IMR-90 (cell line): ENCODE measurements around the gene ASH1L. TPM values are rescaled to one million over a fixed set of nuclear protein-coding genes. Genes with fewer than 3 reads are reported as not detected.
A peak's percentile ranks its signal among the peaks of the same experiment; 100 is the strongest.

Experiments
- ATAC-seq: fragments of 200-7000 bp; cut with Tn5 transposase; 2 replicates; pipeline ENCODE4 v1.9.1; 2020; ENCODE audit warnings: low read depth, mild to moderate bottlenecking, moderate library complexity
- BruUV-seq: library from RNA; stranded (reverse); fragments of 400-500 nt; replicated peaks from 2 replicates; lab custom pipeline; 2021; lab: Mats Ljungman, UMichigan
- CTCF ChIA-PET: fragments of 300-600 bp; formaldehyde crosslinking; extraction: SDS; loops from one replicate; lab custom pipeline; 2021; ENCODE audit warnings: antibody characterized with exemption; lab: Yijun Ruan, JAX
- POLR2A ChIA-PET: fragments of 300-600 bp; sonication (Branson Sonifier 250); formaldehyde crosslinking; loops from one replicate; lab custom pipeline; 2022; ENCODE audit warnings: antibody characterized with exemption; ENCODE audit not compliant: unreplicated experiment; lab: Charles Lee
- DNase-seq: peaks from one replicate; pipeline ENCODE4 v3.0.0; 2013
- H2AFZ ChIP-seq: replicated peaks from 2 replicates; pipeline ENCODE3; 2013; ENCODE audit warnings: low read length, mild to moderate bottlenecking; ENCODE audit not compliant: poor library complexity
- H2AK5ac ChIP-seq: 2 replicates; pipeline ENCODE4 v1.6.1; 2013; ENCODE audit warnings: low read depth, low read length, inconsistent platforms
- H2AK9ac ChIP-seq: replicated peaks from 2 replicates; pipeline ENCODE3; 2013; ENCODE audit warnings: mild to moderate bottlenecking, low read depth, low read length, moderate library complexity; ENCODE audit not compliant: poor library complexity
- H2BK120ac ChIP-seq: 2 replicates; pipeline ENCODE4 v1.6.1; 2013; ENCODE audit warnings: low read depth, low read length, inconsistent platforms
- H2BK15ac ChIP-seq: 3 replicates; pipeline ENCODE4 v1.6.1; 2013; ENCODE audit warnings: low read depth, low read length, inconsistent platforms
- H2BK20ac ChIP-seq: 2 replicates; pipeline ENCODE4 v1.6.1; 2013; ENCODE audit warnings: low read depth, mild to moderate bottlenecking, inconsistent platforms, low read length, moderate library complexity
- H2BK5ac ChIP-seq: 2 replicates; pipeline ENCODE4 v1.6.1; 2013; ENCODE audit warnings: mild to moderate bottlenecking, low read depth, low read length, inconsistent platforms; ENCODE audit not compliant: poor library complexity, severe bottlenecking
- H3K14ac ChIP-seq: replicated peaks from 2 replicates; pipeline ENCODE4 v1.6.1; 2013; ENCODE audit warnings: low read depth, low read length, inconsistent platforms
- H3K18ac ChIP-seq: 2 replicates; pipeline ENCODE4 v1.6.1; 2013; ENCODE audit warnings: low read depth, low read length, control low read depth
- H3K23ac ChIP-seq: 2 replicates; pipeline ENCODE4 v1.6.1; 2013; ENCODE audit warnings: low read depth, low read length, inconsistent platforms
- H3K27ac ChIP-seq: 2 replicates; pipeline ENCODE4 v1.5.1; 2013; ENCODE audit warnings: mild to moderate bottlenecking, control low read depth, low read length; ENCODE audit not compliant: insufficient read depth
- H3K27me3 ChIP-seq: 2 replicates; pipeline ENCODE4 v1.6.1; 2013; ENCODE audit warnings: low read length; ENCODE audit not compliant: control insufficient read depth, insufficient read depth
- H3K36me3 ChIP-seq: 2 replicates; pipeline ENCODE4 v1.6.1; 2013; ENCODE audit warnings: low read length, mixed read lengths; ENCODE audit not compliant: control insufficient read depth, insufficient read depth
- H3K4ac ChIP-seq: 2 replicates; pipeline ENCODE4 v1.6.1; 2013; ENCODE audit warnings: low read depth, low read length, inconsistent platforms
- H3K4me1 ChIP-seq: 2 replicates; pipeline ENCODE4 v1.6.1; 2013; ENCODE audit warnings: low read length, mixed read lengths; ENCODE audit not compliant: control insufficient read depth, insufficient read depth
- H3K4me2 ChIP-seq: 2 replicates; pipeline ENCODE4 v1.6.1; 2013; ENCODE audit warnings: low read depth, mild to moderate bottlenecking, control low read depth, low read length, moderate library complexity
- H3K4me3 ChIP-seq: 2 replicates; pipeline ENCODE4 v1.5.1; 2013; ENCODE audit warnings: low read depth, mild to moderate bottlenecking, control low read depth, low read length, moderate library complexity; ENCODE audit not compliant: insufficient read depth
- H3K56ac ChIP-seq: 2 replicates; pipeline ENCODE4 v1.6.1; 2013; ENCODE audit warnings: low read length, inconsistent platforms; ENCODE audit not compliant: insufficient read depth; ENCODE audit errors: extremely low read depth
- H3K79me1 ChIP-seq, 2 experiments: 2 replicates each; pipeline ENCODE4 v1.6.1; 2013; ENCODE audit warnings: low read length in 2 of 2, inconsistent platforms in 1 of 2, low read depth in 1 of 2
- H3K9ac ChIP-seq: 2 replicates; pipeline ENCODE4 v1.6.1; 2013; ENCODE audit warnings: low read depth, low read length, control low read depth
- H3K9me1 ChIP-seq: 2 replicates; pipeline ENCODE4 v1.6.1; 2013; ENCODE audit warnings: low read length, inconsistent platforms; ENCODE audit not compliant: insufficient read depth
- H3K9me3 ChIP-seq: 2 replicates; pipeline ENCODE4 v1.6.1; 2013; ENCODE audit warnings: low read length; ENCODE audit not compliant: control insufficient read depth, insufficient read depth
- H4K20me1 ChIP-seq: 2 replicates; pipeline ENCODE4 v1.6.1; 2013; ENCODE audit warnings: low read length, inconsistent platforms; ENCODE audit not compliant: insufficient read depth
- H4K5ac ChIP-seq: 2 replicates; pipeline ENCODE4 v1.6.1; 2013; ENCODE audit warnings: mild to moderate bottlenecking, low read depth, low read length, control low read depth
- H4K8ac ChIP-seq, 2 experiments: 2 replicates each; pipeline ENCODE4 v1.6.1; 2013; ENCODE audit warnings: low read depth in 2 of 2, low read length in 2 of 2, control low read depth in 1 of 2, inconsistent platforms in 1 of 2
- H4K91ac ChIP-seq: 2 replicates; pipeline ENCODE4 v1.6.1; 2013; ENCODE audit warnings: low read depth, low read length, inconsistent platforms; ENCODE audit not compliant: insufficient read depth
- BHLHE40 ChIP-seq: fragments of 150-350 bp; IDR thresholded peaks from 2 replicates; pipeline ENCODE4 v1.6.1; 2016; ENCODE audit warnings: mild to moderate bottlenecking, low read depth, low read length
- CEBPB ChIP-seq: IDR thresholded peaks from 2 replicates; pipeline ENCODE4 v1.6.1; 2012; ENCODE audit warnings: low read depth, low read length, improper control_type of control experiment
- CHD1 ChIP-seq: IDR thresholded peaks from 2 replicates; pipeline ENCODE4 v1.6.1; 2012; ENCODE audit warnings: low read depth, low read length, improper control_type of control experiment
- CTCF ChIP-seq: conservative IDR thresholded peaks from 2 replicates; pipeline ENCODE4 v1.5.1; 2012; ENCODE audit warnings: mild to moderate bottlenecking, low read depth, low read length, improper control_type of control experiment
- FOS ChIP-seq: fragments of 150-350 bp; IDR thresholded peaks from 2 replicates; pipeline ENCODE4 v1.6.1; 2016; ENCODE audit warnings: low read depth, low read length
- MAZ ChIP-seq: IDR thresholded peaks from 2 replicates; pipeline ENCODE4 v1.6.1; 2012; ENCODE audit warnings: low read depth, mild to moderate bottlenecking, low read length, improper control_type of control experiment, moderate library complexity, borderline replicate concordance
- MXI1 ChIP-seq: IDR thresholded peaks from 2 replicates; pipeline ENCODE4 v1.6.1; 2012; ENCODE audit warnings: low read depth, mild to moderate bottlenecking, low read length, moderate library complexity, borderline replicate concordance
- NFE2L2 ChIP-seq: fragments of 150-350 bp; IDR thresholded peaks from 2 replicates; pipeline ENCODE4 v1.6.1; 2016; ENCODE audit warnings: low read depth, mild to moderate bottlenecking, low read length
- POLR2A ChIP-seq: IDR thresholded peaks from 2 replicates; pipeline ENCODE4 v1.6.1; 2012; ENCODE audit warnings: mild to moderate bottlenecking, low read depth, low read length
- RAD21 ChIP-seq: IDR thresholded peaks from 2 replicates; pipeline ENCODE4 v1.6.1; 2012; ENCODE audit warnings: low read length, improper control_type of control experiment
- RCOR1 ChIP-seq: IDR thresholded peaks from 2 replicates; pipeline ENCODE4 v1.6.1; 2012; ENCODE audit warnings: mild to moderate bottlenecking, low read length, improper control_type of control experiment; ENCODE audit not compliant: insufficient replicate concordance
- RFX5 ChIP-seq: IDR thresholded peaks from 2 replicates; pipeline ENCODE4 v1.8.0; 2012; ENCODE audit warnings: low read depth, mild to moderate bottlenecking, low read length, moderate library complexity
- USF2 ChIP-seq: fragments of 150-350 bp; IDR thresholded peaks from 2 replicates; pipeline ENCODE4 v1.6.1; 2017; ENCODE audit warnings: mild to moderate bottlenecking, antibody characterized with exemption, low read length, low read depth
- WGBS, 2 experiments: methylation state at CpG; one replicate each; pipeline versions ENCODE4 v1.1.5 to v1.1.7; 2013; ENCODE audit warnings: missing lambda C conversion rate in 2 of 2; ENCODE audit not compliant: insufficient read length in 1 of 2; ENCODE audit errors: extremely low coverage in 2 of 2; 5-methylcytosine and 5-hydroxymethylcytosine counted together
- dilution Hi-C: fragments of 300-500 bp; cut with HindIII; formaldehyde crosslinking; loops from one replicate; pipeline ENCODE4 v1.14.3; 2018; ENCODE audit warnings: low sequenced_read_pairs; ENCODE audit not compliant: unreplicated experiment
- in situ Hi-C: fragments of 300-500 bp; cut with MboI; formaldehyde crosslinking; loops from 3 replicates; pipeline ENCODE4 v1.14.3; 2019; ENCODE audit warnings: low sequenced_read_pairs, inconsistent platforms, mixed read lengths
- intact Hi-C: fragments of 100-400 bp; cut with micrococcal nuclease; formaldehyde crosslinking; loops from 2 replicates; pipeline ENCODE4 v1.10.0; 2022
- polyA plus RNA-seq, 3 experiments: library from polyadenylated mRNA; depleted of rRNA; stranded (reverse); fragments of >200 nt; gene quantifications; 2 replicates each; pipeline ENCODE4 v1.2.3, GENCODE V29; 2012; ENCODE audit warnings: low replicate concordance in 1 of 3
- total RNA-seq: library from RNA; depleted of rRNA; stranded (reverse); fragments of >200 nt; gene quantifications from 2 replicates; pipeline ENCODE4 v1.2.3, GENCODE V29; 2012
- TF ChIP-seq, protein P1 (sequence below): fragments of 150-350 bp; IDR thresholded peaks from 2 replicates; pipeline ENCODE4 v1.6.1; 2016; ENCODE audit warnings: low read depth, mild to moderate bottlenecking, low read length, moderate library complexity, borderline replicate concordance

The ASH1L gene
- total and polyA plus RNA-seq, 2 of the 4 experiments (the other 2 are of a cell fraction), result 13.7 to 18.5 TPM

DNA sequence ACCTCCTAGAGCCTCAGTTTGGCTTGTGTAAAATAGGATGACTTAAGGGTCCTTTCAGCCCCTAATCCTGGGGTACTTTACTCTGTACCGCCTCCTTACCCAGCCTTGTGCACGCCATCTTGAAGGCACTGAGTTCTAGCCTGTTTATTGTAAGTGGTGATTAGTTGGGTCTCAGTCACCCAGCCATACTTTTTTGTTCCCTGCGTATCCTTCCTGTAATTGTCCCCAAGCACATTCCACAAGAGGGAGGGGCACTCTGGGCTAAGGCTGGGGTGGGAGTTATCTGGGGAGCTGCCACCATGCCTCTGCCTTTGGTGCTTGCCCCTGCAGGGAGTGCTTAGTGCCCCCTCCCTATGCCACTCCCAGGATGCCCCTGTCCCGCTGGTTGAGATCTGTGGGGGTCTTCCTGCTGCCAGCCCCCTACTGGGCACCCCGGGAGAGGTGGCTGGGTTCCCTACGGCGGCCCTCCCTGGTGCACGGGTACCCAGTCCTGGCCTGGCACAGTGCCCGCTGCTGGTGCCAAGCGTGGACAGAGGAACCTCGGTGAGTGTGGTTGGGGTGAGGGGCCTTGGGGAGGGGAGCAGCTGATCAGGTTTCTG is 253.1 kb downstream of the ASH1L start:
- intact Hi-C loops (loop anchor here (5.0 kb wide), 1 partner anchor 47 kb away; the partner anchor contains the start of gene SCAMP3), in situ Hi-C loops (no loop called here), dilution Hi-C loops (no loop called here)
- peak overlapping the region; percentile 86 for H3K14ac ChIP-seq
- H2AK9ac ChIP-seq, result peak overlapping the region; percentile 99
- ATAC-seq (no peak), DNase-seq (no peak)
- no TSS peak for BruUV-seq
- peak overlapping the region; percentile 70 to 89 for H4K8ac ChIP-seq
- TF ChIP-seq USF2, result no peak
- TF ChIP-seq MAZ, result no peak
- no peak for TF ChIP-seq CTCF
- no peak for TF ChIP-seq RFX5
- no peak for TF ChIP-seq CEBPB
- no peak for TF ChIP-seq RCOR1
- no peak for TF ChIP-seq CHD1
- TF ChIP-seq BHLHE40, result no peak
- TF ChIP-seq FOS, result no peak
- TF ChIP-seq RAD21, result no peak
- TF ChIP-seq, protein P1, sequence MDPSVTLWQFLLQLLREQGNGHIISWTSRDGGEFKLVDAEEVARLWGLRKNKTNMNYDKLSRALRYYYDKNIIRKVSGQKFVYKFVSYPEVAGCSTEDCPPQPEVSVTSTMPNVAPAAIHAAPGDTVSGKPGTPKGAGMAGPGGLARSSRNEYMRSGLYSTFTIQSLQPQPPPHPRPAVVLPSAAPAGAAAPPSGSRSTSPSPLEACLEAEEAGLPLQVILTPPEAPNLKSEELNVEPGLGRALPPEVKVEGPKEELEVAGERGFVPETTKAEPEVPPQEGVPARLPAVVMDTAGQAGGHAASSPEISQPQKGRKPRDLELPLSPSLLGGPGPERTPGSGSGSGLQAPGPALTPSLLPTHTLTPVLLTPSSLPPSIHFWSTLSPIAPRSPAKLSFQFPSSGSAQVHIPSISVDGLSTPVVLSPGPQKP, result no peak
- no peak; the same call in 1 of the 2 replicates for TF ChIP-seq MXI1
- no peak for TF ChIP-seq POLR2A
- TF ChIP-seq NFE2L2, result no peak
- WGBS, 2 experiments, result no CpG with 5 or more reads among the region's 11 CpGs
- H3K79me1 ChIP-seq, result peaks cover 15 to 41% of the 10 kb centered on the region in 2 experiments
- peak overlapping the region; percentile 83 for H2AK5ac ChIP-seq
- H3K36me3 ChIP-seq, result peaks cover 11% of the 10 kb centered on the region
- H3K56ac ChIP-seq, result peak overlapping the region; percentile 75
- no peaks in the 10 kb centered on the region for H4K20me1 ChIP-seq
- POLR2A ChIA-PET, result no interaction called here
- peak overlapping the region; percentile 5; the same call in 1 of the 2 replicates for H4K5ac ChIP-seq
- H3K9me3 ChIP-seq, result no peaks in the 10 kb centered on the region
- peak overlapping the region; percentile 8; the same call in 1 of the 2 replicates for H2BK120ac ChIP-seq
- H2BK15ac ChIP-seq, result no peak overlapping the region; the same call in 2 of the 3 replicates
- peak overlapping the region; percentile 88 for H3K9ac ChIP-seq
- H3K18ac ChIP-seq, result no peak overlapping the region
- H2AFZ ChIP-seq, result peak overlapping the region; percentile 95
- H3K4me1 ChIP-seq, result peaks cover 4% of the 10 kb centered on the region
- peaks cover 7% of the 10 kb centered on the region; the same call in 1 of the 2 replicates for H3K9me1 ChIP-seq
- no peak overlapping the region for H2BK20ac ChIP-seq
- CTCF ChIA-PET, result no interaction called here
- peak overlapping the region; percentile 72 for H3K27ac ChIP-seq
- peak overlapping the region; percentile 67 for H2BK5ac ChIP-seq
- peak overlapping the region; percentile 96 for H3K4me2 ChIP-seq
- peak overlapping the region; percentile 62 for H3K4me3 ChIP-seq
- peak overlapping the region; percentile 79 for H3K4ac ChIP-seq
- no peaks in the 10 kb centered on the region for H3K27me3 ChIP-seq
- peak overlapping the region; percentile 77; the same call in 1 of the 2 replicates for H3K23ac ChIP-seq
- H4K91ac ChIP-seq, result peak overlapping the region; percentile 78
